HEK293T (cell line): ENCODE measurements around the gene TFAM.
"Not testable (repeated sequence)": the region's sequence is repeated elsewhere in the genome, so short reads cannot be mapped to it uniquely, and the experiment has no call there.

ENCODE experiments used
- CTCF ChIA-PET: fragments of 350-600 bp; formaldehyde crosslinking; extraction: SDS; loops from one replicate; lab custom pipeline; 2021; ENCODE audit warnings: antibody characterized with exemption, inconsistent platforms; lab: Yijun Ruan, JAX
- POLR2A ChIA-PET: fragments of 350-600 bp; formaldehyde crosslinking; extraction: SDS; loops from one replicate; lab custom pipeline; 2020; ENCODE audit warnings: antibody characterized with exemption, inconsistent platforms; lab: Yijun Ruan, JAX
- DNase-seq: peaks from one replicate; pipeline ENCODE4 v3.0.0; 2012; ENCODE audit warnings: mixed read lengths; ENCODE audit errors: extremely low spot score
- ARNT ChIP-seq: fragments of 450-650 bp; IDR thresholded peaks from 2 replicates; pipeline ENCODE4 v1.6.1; 2017; ENCODE audit warnings: mild to moderate bottlenecking
- BHLHE40 ChIP-seq: fragments of 450-650 bp; IDR thresholded peaks from 2 replicates; pipeline ENCODE4 v1.6.1; 2016; ENCODE audit warnings: mild to moderate bottlenecking, moderate library complexity, borderline replicate concordance
- CTBP1 ChIP-seq: fragments of 450-650 bp; IDR thresholded peaks from 2 replicates; pipeline ENCODE4 v1.6.1; 2016; ENCODE audit warnings: borderline replicate concordance
- ELF4 ChIP-seq: fragments of 450-650 bp; IDR thresholded peaks from 2 replicates; pipeline ENCODE4 v1.6.1; 2017; ENCODE audit warnings: antibody characterized with exemption
- FOXA1 ChIP-seq: fragments of 450-650 bp; IDR thresholded peaks from 2 replicates; pipeline ENCODE4 v1.6.1; 2016; ENCODE audit warnings: mild to moderate bottlenecking
- FOXK2 ChIP-seq: fragments of 450-650 bp; IDR thresholded peaks from 2 replicates; pipeline ENCODE4 v1.6.1; 2016; ENCODE audit warnings: mild to moderate bottlenecking
- FOXM1 ChIP-seq: fragments of 450-650 bp; IDR thresholded peaks from 2 replicates; pipeline ENCODE4 v1.6.1; 2017; ENCODE audit warnings: mild to moderate bottlenecking, borderline replicate concordance
- HDGF ChIP-seq: fragments of 450-650 bp; IDR thresholded peaks from 2 replicates; pipeline ENCODE4 v1.6.1; 2017; ENCODE audit warnings: antibody characterized with exemption, borderline replicate concordance
- L3MBTL2 ChIP-seq: fragments of 450-650 bp; conservative IDR thresholded peaks from 2 replicates; pipeline ENCODE4 v1.6.1; 2016; ENCODE audit warnings: mild to moderate bottlenecking
- LEF1 ChIP-seq: fragments of 450-650 bp; IDR thresholded peaks from 2 replicates; pipeline ENCODE4 v1.6.1; 2017; ENCODE audit warnings: mild to moderate bottlenecking, borderline replicate concordance
- NFRKB ChIP-seq: fragments of 450-650 bp; IDR thresholded peaks from 2 replicates; pipeline ENCODE4 v1.6.1; 2016; ENCODE audit warnings: mild to moderate bottlenecking, moderate library complexity
- PKNOX1 ChIP-seq: fragments of 450-650 bp; IDR thresholded peaks from 2 replicates; pipeline ENCODE4 v1.6.1; 2016
- SP1 ChIP-seq: fragments of 450-650 bp; IDR thresholded peaks from 2 replicates; pipeline ENCODE4 v1.6.1; 2017
- SUZ12 ChIP-seq: fragments of 450-650 bp; IDR thresholded peaks from 2 replicates; pipeline ENCODE4 v1.6.1; 2016; ENCODE audit warnings: mild to moderate bottlenecking
- TARDBP ChIP-seq: fragments of 450-650 bp; IDR thresholded peaks from 2 replicates; pipeline ENCODE4 v1.6.1; 2016
- ZNF384 ChIP-seq: fragments of 450-650 bp; IDR thresholded peaks from 2 replicates; pipeline ENCODE4 v1.6.1; 2016

Gene TFAM

GRCh38 chr10:58400609-58401008 lies 15.4 kb downstream of the TFAM start:
- POLR2A ChIA-PET = no interaction called here
- no peak for DNase-seq
- CTCF ChIA-PET = no interaction called here
- TF ChIP-seq TARDBP = no peak
- TF ChIP-seq HDGF = no peak
- TF ChIP-seq ARNT = no peak
- no peak for TF ChIP-seq PKNOX1
- no peak for TF ChIP-seq FOXK2
- no peak for TF ChIP-seq LEF1
- no peak for TF ChIP-seq SUZ12
- TF ChIP-seq NFRKB = no peak

- ChIA-PET POLR2A (no interaction called here), CTCF (interaction anchor here (0.6 kb wide), 1 partner anchor 58 kb away, joined by 4 read pairs; no protein-coding TSS in a partner anchor)
- TF ChIP-seq ZNF384 (no peak), FOXK2 (no peak), SUZ12 (no peak), FOXM1 (no peak), PKNOX1 (no peak), FOXA1 (no peak), TARDBP (no peak), CTBP1 (no peak), LEF1 (no peak)
These were observed 18.8 kb downstream of the TFAM start for GRCh38 chr10:58404001-58404400.

GRCh38 chr10:58409956-58410610 lies 24.9 kb downstream of the TFAM start:
- CTCF ChIA-PET = interaction anchor here (0.7 kb wide), 1 partner anchor 909 kb away, joined by 3 read pairs; no protein-coding TSS in a partner anchor
- TF ChIP-seq SUZ12 (no peak), FOXK2 (no peak), LEF1 (no peak), BHLHE40 (no peak), SP1 (no peak), HDGF (no peak), ARNT (no peak), ELF4 (no peak), ZNF384 (no peak), FOXM1 (no peak), FOXA1 (no peak), CTBP1 (no peak), PKNOX1 (no peak), L3MBTL2 (no peak), NFRKB (no peak), TARDBP (no peak)
- POLR2A ChIA-PET = no interaction called here
- DNase-seq = no peak

More at GRCh38 chr10:58404001-58404400, 18.8 kb downstream of the TFAM start:
- DNase-seq = no peak

- ChIA-PET CTCF (interaction anchor here (0.8 kb wide), 1 partner anchor 265 kb away, joined by 3 read pairs; no protein-coding TSS in a partner anchor), POLR2A (no interaction called here)
- no peak for DNase-seq
- no peak for TF ChIP-seq HDGF
- TF ChIP-seq ZNF384 = no peak
- no peak for TF ChIP-seq SUZ12
- TF ChIP-seq L3MBTL2 = no peak
- TF ChIP-seq SP1 = no peak
These were observed 27.3 kb downstream of the TFAM start for GRCh38 chr10:58412502-58412961.

- peak; percentile 38 for DNase-seq
- POLR2A ChIA-PET = no interaction called here
- CTCF ChIA-PET = interaction anchor here (0.5 to 2.0 kb wide), 9 partner anchors 9 to 1565 kb away, joined by 3 to 10 read pairs (median 3); no protein-coding TSS in a partner anchor
- TF ChIP-seq ZNF384 (no peak), FOXM1 (no peak), NFRKB (no peak), FOXK2 (no peak), CTBP1 (no peak), FOXA1 (no peak), SUZ12 (no peak)
These were observed 29.2 kb downstream of the TFAM start for GRCh38 chr10:58414270-58415041.

- ChIA-PET CTCF (interaction anchor here (2.0 kb wide), 1 partner anchor 115 kb away, joined by 9 read pairs; no protein-coding TSS in a partner anchor), POLR2A (no interaction called here)
- DNase-seq = no peak
- no peak for TF ChIP-seq BHLHE40
- no peak for TF ChIP-seq FOXK2
- no peak for TF ChIP-seq ELF4
- TF ChIP-seq ARNT = no peak
- no peak for TF ChIP-seq HDGF
These were observed 30.5 kb downstream of the TFAM start for GRCh38 chr10:58415757-58416156.

- DNase-seq, CTCF ChIA-PET, POLR2A ChIA-PET: not testable (repeated sequence)
These were observed 32.7 kb downstream of the TFAM start for GRCh38 chr10:58417902-58418301.
